HepG2 (cell line): Measurements from ENCODE around the gene SLC17A9. TPM values are rescaled to one million over a fixed set of nuclear protein-coding genes. Genes with fewer than 3 reads are reported as not detected.

ENCODE experiments used
- DNMT3B ChIP-seq: conservative IDR thresholded peaks from 2 replicates; pipeline ENCODE4 v1.6.1; 2016; ENCODE audit warnings: missing biosample characterization, control low read depth
- FUBP1 ChIP-seq: sonication (generic); formaldehyde crosslinking; IDR thresholded peaks from 2 replicates; pipeline ENCODE4 v1.5.1; 2020; ENCODE audit warnings: missing genetic modification reagents, mild to moderate bottlenecking, borderline replicate concordance
- HINFP ChIP-seq: sonication (generic); formaldehyde crosslinking; IDR thresholded peaks from 2 replicates; pipeline ENCODE4 v1.4.0; 2020; ENCODE audit warnings: low read depth, mild to moderate bottlenecking, missing genetic modification reagents
- HOXA7 ChIP-seq: sonication (generic); formaldehyde crosslinking; IDR thresholded peaks from 2 replicates; pipeline ENCODE4 v1.8.1; 2022; ENCODE audit warnings: mild to moderate bottlenecking, missing genetic modification reagents, moderate library complexity
- KAT2B ChIP-seq: fragments of 150-350 bp; IDR thresholded peaks from 2 replicates; pipeline ENCODE4 v1.6.1; 2014; ENCODE audit warnings: low read depth, low read length, borderline replicate concordance
- KDM5A ChIP-seq: fragments of 200-600 bp; sonication (generic); IDR thresholded peaks from 2 replicates; pipeline ENCODE4 v1.7.0; 2018; ENCODE audit warnings: antibody characterized with exemption, mild to moderate bottlenecking, low read length, borderline replicate concordance
- MBNL3 ChIP-seq: fragments of 250-450 bp; sonication (Bioruptor Pico); conservative IDR thresholded peaks from 2 replicates; pipeline ENCODE4 v1.8.0; 2022; ENCODE audit warnings: mild to moderate bottlenecking, inconsistent platforms
- NR1H2 ChIP-seq: sonication (generic); formaldehyde crosslinking; IDR thresholded peaks from 2 replicates; pipeline ENCODE4 v1.8.1; 2022; ENCODE audit warnings: low read depth, missing genetic modification reagents, borderline replicate concordance
- PHF5A ChIP-seq: IDR thresholded peaks from one replicate; pipeline ENCODE4 v1.6.1; 2018; ENCODE audit warnings: low read depth, missing genetic modification reagents; ENCODE audit not compliant: unreplicated experiment
- SRY ChIP-seq: sonication (generic); formaldehyde crosslinking; IDR thresholded peaks from 2 replicates; pipeline ENCODE4 v1.8.0; 2022; ENCODE audit warnings: mild to moderate bottlenecking, missing genetic modification reagents
- ZBTB40 ChIP-seq, 2 experiments: fragments of 450-650 bp in 1 of 2; sonication (generic) in 1 of 2; formaldehyde crosslinking in 1 of 2; IDR thresholded peaks; 2 replicates each; pipeline versions ENCODE4 v1.6.1 to v1.8.0; 2016 to 2022; ENCODE audit warnings: antibody characterized with exemption in 1 of 2, mild to moderate bottlenecking in 1 of 2, missing genetic modification reagents in 1 of 2
- ZFY ChIP-seq: sonication (generic); formaldehyde crosslinking; IDR thresholded peaks from 2 replicates; pipeline ENCODE4 v1.4.0; 2020; ENCODE audit warnings: missing genetic modification reagents
- ZNF816 ChIP-seq: sonication (generic); formaldehyde crosslinking; IDR thresholded peaks from 2 replicates; pipeline ENCODE4 v1.8.0; 2022; ENCODE audit warnings: missing genetic modification reagents, mild to moderate bottlenecking, borderline replicate concordance
- polyA plus RNA-seq, 8 experiments: library from polyadenylated mRNA; depleted of rRNA in 3 of 8; stranded (reverse) in 7 of 8; unstranded in 1 of 8; fragments of >200 nt; fragmentation: Illumina TruSeq in 4 of 8; extraction: Trizol in 4 of 8; gene quantifications; 2 replicates each; pipeline versions ENCODE4 v1.2.1 to v1.2.3, GENCODE V29; 2011 to 2016; ENCODE audit warnings: low read depth in 4 of 8, missing spikeins in 1 of 8, mixed read lengths in 1 of 8; ENCODE audit not compliant: insufficient read depth in 1 of 8
- total RNA-seq, 5 experiments: library from RNA; depleted of rRNA; stranded (reverse); fragments of >200 nt; fragmentation: Illumina TruSeq; extraction: Trizol; gene quantifications; 2 replicates each; pipeline ENCODE4 v1.2.3, GENCODE V29; 2016; ENCODE audit warnings: low read depth in 1 of 5

SLC17A9 gene
- total and polyA plus RNA-seq, 2 of the 13 experiments (the other 11 are each of a cell fraction or from before 2014, with no cell fraction given) = 110 to 191 TPM

GRCh38 chr20:62953839-62954703, 1.6 kb downstream of the SLC17A9 start (continued):
- TF ChIP-seq ZBTB40 (IDR thresholded peaks at IDR 0.05) (no peak), ZBTB40 (CRISPR knock-in tag; IDR thresholded peaks at IDR 0.05) (peak; percentile 94), MBNL3 (CRISPR knock-in tag) (no peak), KDM5A (no peak), FUBP1 (CRISPR knock-in tag) (no peak), ZNF816 (CRISPR knock-in tag) (peak; percentile 99), KAT2B (no peak), SRY (CRISPR knock-in tag) (peak; percentile 99), ZFY (CRISPR knock-in tag) (peak; percentile 86), DNMT3B (CRISPR knock-in tag) (no peak; the same call in 1 of the 2 replicates), HINFP (CRISPR knock-in tag) (peak; percentile 75; the same call in 1 of the 2 replicates), HOXA7 (CRISPR knock-in tag) (peak; percentile 94; the same call in 1 of the 2 replicates), NR1H2 (CRISPR knock-in tag) (peak; percentile 58; the same call in 1 of the 2 replicates), PHF5A (CRISPR knock-in tag) (peak; percentile 93)
